ENCODE measurements around the gene HSH2D.
"Not testable (repeated sequence)": the region's sequence is repeated elsewhere in the genome, so short reads cannot be mapped to it uniquely, and the experiment has no call there.

Gene HSH2D

GRCh38 chr19:16117594-16118033 lies 25.9 kb upstream of the HSH2D start:
- DNase-seq (ENCODE audit: low read depth, low spot score): no peak
- no peak overlapping the region for H3K4me3 ChIP-seq (ENCODE audit: low read length)

- no peak for DNase-seq (ENCODE audit: low read depth, low spot score)
- H3K4me3 ChIP-seq (ENCODE audit: low read length): no peak overlapping the region
These were observed 24.9 kb upstream of the HSH2D start for GRCh38 chr19:16118489-16119033.

- DNase-seq (ENCODE audit: low read depth, low spot score); H3K4me3 ChIP-seq (ENCODE audit: low read length): not testable (repeated sequence)
These were observed 24.2 kb upstream of the HSH2D start for GRCh38 chr19:16119075-16119857.

- DNase-seq (ENCODE audit: low read depth, low spot score): no peak
- H3K4me3 ChIP-seq (ENCODE audit: low read length): no peak overlapping the region
These were observed 22.3 kb upstream of the HSH2D start for GRCh38 chr19:16121141-16121540.

- DNase-seq (ENCODE audit: low read depth, low spot score): no peak
- H3K4me3 ChIP-seq (ENCODE audit: low read length): no peak overlapping the region
These were observed 21.5 kb upstream of the HSH2D start for GRCh38 chr19:16121967-16122366.

GRCh38 chr19:16124953-16125352 lies 18.5 kb upstream of the HSH2D start:
- no peak for DNase-seq (ENCODE audit: low read depth, low spot score)
- H3K4me3 ChIP-seq (ENCODE audit: low read length): no peak overlapping the region

GRCh38 chr19:16125737-16126495 lies 17.6 kb upstream of the HSH2D start:
- DNase-seq (ENCODE audit: low read depth, low spot score): no peak
- H3K4me3 ChIP-seq (ENCODE audit: low read length): no peak overlapping the region

GRCh38 chr19:16127080-16127479 lies 16.4 kb upstream of the HSH2D start:
- DNase-seq (ENCODE audit: low read depth, low spot score): no peak
- H3K4me3 ChIP-seq (ENCODE audit: low read length): no peak overlapping the region

- DNase-seq (ENCODE audit: low read depth, low spot score): no peak
- H3K4me3 ChIP-seq (ENCODE audit: low read length): no peak overlapping the region
These were observed 15.6 kb upstream of the HSH2D start for GRCh38 chr19:16127776-16128371.

- DNase-seq (ENCODE audit: low read depth, low spot score): no peak
- H3K4me3 ChIP-seq (ENCODE audit: low read length): no peak overlapping the region
These were observed 11.8 kb upstream of the HSH2D start for GRCh38 chr19:16131648-16132047.

GRCh38 chr19:16133818-16134217 lies 9.7 kb upstream of the HSH2D start:
- no peak for DNase-seq (ENCODE audit: low read depth, low spot score)
- H3K4me3 ChIP-seq (ENCODE audit: low read length): no peak overlapping the region

GRCh38 chr19:16134510-16134909 lies 9.0 kb upstream of the HSH2D start:
- no peak overlapping the region for H3K4me3 ChIP-seq (ENCODE audit: low read length)
- DNase-seq (ENCODE audit: low read depth, low spot score): no peak

- H3K4me3 ChIP-seq (ENCODE audit: low read length): no peak overlapping the region
- no peak for DNase-seq (ENCODE audit: low read depth, low spot score)
These were observed 7.9 kb upstream of the HSH2D start for GRCh38 chr19:16135430-16136127.

GRCh38 chr19:16136185-16136999 lies 7.1 kb upstream of the HSH2D start:
- no peak for DNase-seq (ENCODE audit: low read depth, low spot score)
- no peak overlapping the region for H3K4me3 ChIP-seq (ENCODE audit: low read length)

GRCh38 chr19:16139752-16140151 lies 3.7 kb upstream of the HSH2D start:
- H3K4me3 ChIP-seq (ENCODE audit: low read length): no peak overlapping the region
- no peak for DNase-seq (ENCODE audit: low read depth, low spot score)

- no peak for DNase-seq (ENCODE audit: low read depth, low spot score)
- no peak overlapping the region for H3K4me3 ChIP-seq (ENCODE audit: low read length)
These were observed 2.4 kb upstream of the HSH2D start for GRCh38 chr19:16141043-16141442.

GRCh38 chr19:16142032-16142580 lies 1.4 kb upstream of the HSH2D start:
- DNase-seq (ENCODE audit: low read depth, low spot score): no peak

GRCh38 chr19:16144216-16144581 lies 714 bp downstream of the HSH2D start:
- no peak for DNase-seq (ENCODE audit: low read depth, low spot score)
- peak overlapping the region; percentile 35 for H3K4me3 ChIP-seq (ENCODE audit: low read length)

More at GRCh38 chr19:16142032-16142580, 1.4 kb upstream of the HSH2D start:
- no peak overlapping the region for H3K4me3 ChIP-seq (ENCODE audit: low read length)

Data from Jurkat, Clone E6-1 (cell line).